HepG2 (cell line): ENCODE measurements around the gene POU3F1. TPM values are rescaled to one million over a fixed set of nuclear protein-coding genes. Genes with fewer than 3 reads are reported as not detected.

Source experiments
- ATAC-seq: fragments of 200-7000 bp; cut with Tn5 transposase; 3 replicates; pipeline ENCODE4 v1.9.1; 2020; ENCODE audit warnings: mild to moderate bottlenecking, moderate library complexity
- BruUV-seq: library from RNA; stranded (reverse); fragments of 400-500 nt; replicated peaks from 2 replicates; lab custom pipeline; 2021; lab: Mats Ljungman, UMichigan
- CTCF ChIA-PET: fragments of 300-600 bp; formaldehyde crosslinking; extraction: SDS; loops from one replicate; lab custom pipeline; 2021; ENCODE audit warnings: low total read pairs, inconsistent platforms, low intra/inter-chr PET ratio; lab: Yijun Ruan, JAX
- POLR2A ChIA-PET: fragments of 350-600 bp; sonication (Branson Sonifier 250); formaldehyde crosslinking; loops from one replicate; lab custom pipeline; 2020; ENCODE audit warnings: antibody characterized with exemption, inconsistent platforms; lab: Yijun Ruan, JAX
- DNase-seq: peaks from one replicate; pipeline ENCODE4 v3.0.0-alpha.2; 2015; ENCODE audit warnings: low spot score
- FAIRE-seq: peaks from 3 replicates; lab custom pipeline; 2011; peaks lifted over from hg19 to GRCh38; lab: Jason Lieb, UNC
- H2AFZ ChIP-seq: one replicate; pipeline ENCODE4 v1.6.1; 2011; ENCODE audit warnings: low read length, inconsistent platforms
- H3K27ac ChIP-seq: fragments of 300-600 bp; 3 replicates; pipeline ENCODE4 v1.8.0; 2011; ENCODE audit warnings: mixed run types, mild to moderate bottlenecking, mixed read lengths, low read length, inconsistent platforms; ENCODE audit not compliant: insufficient read depth; ENCODE audit errors: extremely low read length
- H3K27me3 ChIP-seq, 2 experiments: fragments of 200-600 bp in 1 of 2; 2 replicates in 1 of 2; 3 replicates in 1 of 2; pipeline versions ENCODE4 v1.6.0 to v1.8.0; 2011; ENCODE audit warnings: low read length in 2 of 2, mild to moderate bottlenecking in 2 of 2, moderate library complexity in 2 of 2, inconsistent platforms in 1 of 2; ENCODE audit not compliant: insufficient read depth in 2 of 2, control insufficient read depth in 1 of 2
- H3K36me3 ChIP-seq, 2 experiments: fragments of 200-600 bp in 1 of 2; replicated peaks in 1 of 2; 2 replicates in 1 of 2; 3 replicates in 1 of 2; pipeline versions ENCODE4 v1.5.1 to v1.8.0; 2011; ENCODE audit warnings: low read length in 2 of 2, inconsistent platforms in 1 of 2; ENCODE audit not compliant: insufficient read depth in 2 of 2, control insufficient read depth in 1 of 2
- H3K4me1 ChIP-seq: 2 replicates; pipeline ENCODE4 v1.5.1; 2012; ENCODE audit warnings: low read length, inconsistent platforms; ENCODE audit not compliant: insufficient read depth
- H3K4me2 ChIP-seq: 2 replicates; pipeline ENCODE4 v1.6.0; 2011; ENCODE audit warnings: low read depth, low read length, inconsistent platforms
- H3K4me3 ChIP-seq, 3 experiments: fragments of 200-600 bp in 1 of 3; sonication (generic), shearing (Covaris generic) in 1 of 3; replicated peaks in 1 of 3; 2 replicates each; pipeline ENCODE4 v1.5.1; 2011 to 2016; ENCODE audit warnings: low read length in 3 of 3, inconsistent platforms in 2 of 3, low read depth in 2 of 3, mild to moderate bottlenecking in 2 of 3, control low read depth in 1 of 3, mixed read lengths in 1 of 3; ENCODE audit not compliant: insufficient read depth in 1 of 3
- H3K79me2 ChIP-seq: one replicate; pipeline ENCODE4 v1.6.1; 2011; ENCODE audit warnings: low read length, inconsistent platforms; ENCODE audit not compliant: insufficient read depth
- H3K9ac ChIP-seq: 2 replicates; pipeline ENCODE4 v1.6.0; 2011; ENCODE audit warnings: mild to moderate bottlenecking, low read depth, low read length, inconsistent platforms; ENCODE audit not compliant: insufficient read depth
- H3K9me3 ChIP-seq: 2 replicates; pipeline ENCODE4 v1.5.1; 2012; ENCODE audit warnings: mild to moderate bottlenecking, low read length
- H4K20me1 ChIP-seq: 2 replicates; pipeline ENCODE4 v1.6.0; 2011; ENCODE audit warnings: inconsistent platforms, mild to moderate bottlenecking, low read length, moderate library complexity; ENCODE audit not compliant: insufficient read depth
- BCL6 ChIP-seq: IDR thresholded peaks from 2 replicates; pipeline ENCODE4 v1.6.1; 2016; ENCODE audit warnings: missing genetic modification reagents, missing compliant biosample characterization
- FOXC1 ChIP-seq: sonication (generic); formaldehyde crosslinking; IDR thresholded peaks from 2 replicates; pipeline ENCODE4 v1.8.0; 2022; ENCODE audit warnings: mild to moderate bottlenecking, missing genetic modification reagents, borderline replicate concordance
- MAFF ChIP-seq: IDR thresholded peaks from 2 replicates; pipeline ENCODE4 v1.6.1; 2011; ENCODE audit warnings: low read depth, low read length, improper control_type of control experiment
- MAFK ChIP-seq, 2 experiments: IDR thresholded peaks in 1 of 2; conservative IDR thresholded peaks in 1 of 2; 2 replicates each; pipeline ENCODE4 v1.6.1; 2011; ENCODE audit warnings: improper control_type of control experiment in 2 of 2, low read length in 2 of 2
- XRCC5 ChIP-seq: fragments of 200-400 bp; formaldehyde crosslinking; optimal IDR thresholded peaks from 2 replicates; pipeline ENCODE3; 2017; ENCODE audit warnings: mild to moderate bottlenecking, low read length
- ZNF672 ChIP-seq: sonication (generic); formaldehyde crosslinking; IDR thresholded peaks from 2 replicates; pipeline ENCODE4 v1.8.1; 2022; ENCODE audit warnings: missing genetic modification reagents
- ZNF768 ChIP-seq: sonication (generic); formaldehyde crosslinking; IDR thresholded peaks from 2 replicates; pipeline ENCODE4 v1.4.0; 2020; ENCODE audit warnings: missing genetic modification reagents
- WGBS: methylation state at CpG from one replicate; pipeline ENCODE4 v1.1.6; 2017; ENCODE audit warnings: low lambda C conversion rate; 5-methylcytosine and 5-hydroxymethylcytosine counted together
- in situ Hi-C: cut with HindIII; loops from 2 replicates; pipeline ENCODE4 v1.10.0; 2017; ENCODE audit warnings: low pct_unique_long_range_greater_than_20kb; ENCODE audit not compliant: extremely low pct_ligation_motif_present
- intact Hi-C: fragments of 100-400 bp; cut with micrococcal nuclease; formaldehyde crosslinking; loops from one replicate; pipeline ENCODE4 v1.10.0; 2022; ENCODE audit not compliant: unreplicated experiment
- polyA plus RNA-seq, 8 experiments: library from polyadenylated mRNA; depleted of rRNA in 3 of 8; stranded (reverse) in 7 of 8; unstranded in 1 of 8; fragments of >200 nt; fragmentation: Illumina TruSeq in 4 of 8; extraction: Trizol in 4 of 8; gene quantifications; 2 replicates each; pipeline versions ENCODE4 v1.2.1 to v1.2.3, GENCODE V29; 2011 to 2016; ENCODE audit warnings: low read depth in 4 of 8, missing spikeins in 1 of 8, mixed read lengths in 1 of 8; ENCODE audit not compliant: insufficient read depth in 1 of 8
- total RNA-seq, 5 experiments: library from RNA; depleted of rRNA; stranded (reverse); fragments of >200 nt; fragmentation: Illumina TruSeq; extraction: Trizol; gene quantifications; 2 replicates each; pipeline ENCODE4 v1.2.3, GENCODE V29; 2016; ENCODE audit warnings: low read depth in 1 of 5
- TF ChIP-seq, protein P1 (sequence below): sonication (generic); formaldehyde crosslinking; IDR thresholded peaks from 2 replicates; pipeline ENCODE4 v1.4.0; 2020; ENCODE audit warnings: mild to moderate bottlenecking, missing genetic modification reagents

POU3F1 gene
- total and polyA plus RNA-seq, 2 of the 13 experiments (the other 11 are each of a cell fraction or from before 2014, with no cell fraction given), result not detected

DNA sequence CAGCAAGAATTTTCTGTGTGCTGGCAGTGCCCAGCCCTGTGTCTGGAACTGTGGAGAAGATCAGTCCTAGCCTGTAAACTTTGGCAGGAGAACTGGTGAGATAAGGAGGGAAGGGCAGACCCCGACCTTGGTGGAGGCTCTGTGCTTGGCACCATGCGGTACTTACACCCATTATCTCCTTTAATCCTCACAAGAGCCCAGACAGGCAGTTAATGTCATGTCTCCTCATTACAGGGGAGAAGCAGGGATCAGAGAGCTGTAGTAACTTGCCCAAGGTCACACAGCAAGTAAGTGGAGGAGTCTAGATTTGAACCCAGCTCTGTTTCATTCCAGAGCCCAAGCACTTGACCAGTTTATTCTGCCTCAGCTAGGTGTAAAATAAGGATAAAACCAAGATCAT lies 13.9 kb upstream of the POU3F1 start:
- Histone ChIP-seq H3K36me3 (no peaks in the 10 kb centered on the region), H3K9me3 (no peaks in the 10 kb centered on the region), H3K4me2 (no peak overlapping the region), H3K4me3 (no peak overlapping the region), H3K27me3 (no peaks in the 10 kb centered on the region; a peak in 1 of 5 replicates), H3K9ac (no peak overlapping the region), H2AFZ (no peak overlapping the region), H3K4me1 (no peaks in the 10 kb centered on the region), H4K20me1 (no peaks in the 10 kb centered on the region), H3K27ac (no peak overlapping the region), H3K79me2 (no peaks in the 10 kb centered on the region)
- FAIRE-seq, result no peak
- WGBS, result 45% methylated on average over 2 of the region's 2 CpGs
- ChIA-PET CTCF (no interaction called here), POLR2A (no interaction called here)
- BruUV-seq, result no TSS peak
- ATAC-seq, result no peak
- in situ Hi-C loops, result no loop called here
- DNase-seq, result no peak
- intact Hi-C loops, result no loop called here
- TF ChIP-seq, protein P1, sequence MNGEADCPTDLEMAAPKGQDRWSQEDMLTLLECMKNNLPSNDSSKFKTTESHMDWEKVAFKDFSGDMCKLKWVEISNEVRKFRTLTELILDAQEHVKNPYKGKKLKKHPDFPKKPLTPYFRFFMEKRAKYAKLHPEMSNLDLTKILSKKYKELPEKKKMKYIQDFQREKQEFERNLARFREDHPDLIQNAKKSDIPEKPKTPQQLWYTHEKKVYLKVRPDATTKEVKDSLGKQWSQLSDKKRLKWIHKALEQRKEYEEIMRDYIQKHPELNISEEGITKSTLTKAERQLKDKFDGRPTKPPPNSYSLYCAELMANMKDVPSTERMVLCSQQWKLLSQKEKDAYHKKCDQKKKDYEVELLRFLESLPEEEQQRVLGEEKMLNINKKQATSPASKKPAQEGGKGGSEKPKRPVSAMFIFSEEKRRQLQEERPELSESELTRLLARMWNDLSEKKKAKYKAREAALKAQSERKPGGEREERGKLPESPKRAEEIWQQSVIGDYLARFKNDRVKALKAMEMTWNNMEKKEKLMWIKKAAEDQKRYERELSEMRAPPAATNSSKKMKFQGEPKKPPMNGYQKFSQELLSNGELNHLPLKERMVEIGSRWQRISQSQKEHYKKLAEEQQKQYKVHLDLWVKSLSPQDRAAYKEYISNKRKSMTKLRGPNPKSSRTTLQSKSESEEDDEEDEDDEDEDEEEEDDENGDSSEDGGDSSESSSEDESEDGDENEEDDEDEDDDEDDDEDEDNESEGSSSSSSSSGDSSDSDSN (CRISPR knock-in tag), result no peak
- peak; percentile 69; the same call in 1 of the 2 replicates for TF ChIP-seq ZNF768 (CRISPR knock-in tag)
- TF ChIP-seq, all 625 proteins: peak for 1

DNA sequence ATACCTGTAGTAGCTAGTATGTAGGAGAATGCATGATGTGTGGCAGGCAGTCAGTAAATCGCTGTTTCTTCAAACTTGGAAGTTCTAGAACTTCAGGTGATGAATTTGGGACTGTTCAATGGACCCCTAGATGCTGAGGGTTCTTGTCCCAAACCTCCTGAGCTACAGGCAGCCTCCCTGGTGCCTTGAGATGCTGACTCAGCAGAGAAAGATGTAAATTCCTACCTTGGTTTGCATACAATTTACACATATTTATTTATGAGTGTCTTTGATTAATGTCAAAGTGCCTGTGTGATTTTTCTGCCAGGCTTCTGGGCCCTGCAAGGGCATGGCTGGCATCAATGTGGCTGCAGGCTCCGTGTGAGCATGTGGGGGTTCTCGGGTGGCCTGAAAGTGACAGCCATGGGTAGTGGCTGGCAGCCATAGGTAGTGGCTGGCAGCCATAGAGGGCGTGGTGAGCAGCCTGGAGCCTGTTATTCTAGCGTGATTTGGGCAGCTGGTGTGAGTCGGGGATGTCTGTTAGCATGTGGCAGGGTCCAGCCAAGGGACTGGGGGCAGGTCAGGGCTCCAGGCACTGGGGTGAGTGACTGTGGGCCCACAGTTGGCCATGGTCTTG lies 13.2 kb upstream of the POU3F1 start:
- Histone ChIP-seq H3K9ac (no peak overlapping the region), H4K20me1 (no peaks in the 10 kb centered on the region), H3K36me3 (no peaks in the 10 kb centered on the region), H3K79me2 (no peaks in the 10 kb centered on the region), H3K4me3 (no peak overlapping the region), H3K27me3 (no peaks in the 10 kb centered on the region; a peak in 1 of 5 replicates), H3K27ac (no peak overlapping the region), H2AFZ (no peak overlapping the region), H3K9me3 (no peaks in the 10 kb centered on the region), H3K4me2 (no peak overlapping the region), H3K4me1 (no peaks in the 10 kb centered on the region)
- DNase-seq, result no peak
- FAIRE-seq, result no peak
- intact Hi-C loops (no loop called here), in situ Hi-C loops (no loop called here)
- TF ChIP-seq XRCC5 (no peak), BCL6 (no peak), MAFF (peak; percentile 90), MAFK (conservative IDR thresholded peaks at IDR 0.05 in 1 of 2, IDR thresholded peaks at IDR 0.05 in 1 of 2; ENCODE audit: low read length in 2 of 2) (peak; percentile 89 to 94), FOXC1 (CRISPR knock-in tag) (no peak), ZNF672 (no peak)
- 0% methylated on average over 2 of the region's 6 CpGs for WGBS
- CTCF ChIA-PET, result no interaction called here
- no peak for ATAC-seq
- POLR2A ChIA-PET, result no interaction called here
- BruUV-seq, result no TSS peak
